Ovary (tissue), 9 donors: ENCODE results near the gene SEPTIN2. TPM values are rescaled to one million over a fixed set of nuclear protein-coding genes. Genes with fewer than 3 reads are reported as not detected.

Experiments used
- DNase-seq, 5 donors: peaks; one replicate each; pipeline ENCODE4 v3.0.0-alpha.2; 2019 to 2020
- H3K27ac ChIP-seq, 2 donors: fragments of 200-600 bp; one replicate each; pipeline versions ENCODE4 v1.5.1 to v1.8.0; 2019 to 2022
- H3K27me3 ChIP-seq: fragments of 200-600 bp; one replicate; pipeline ENCODE4 v1.8.0; 2022
- H3K36me3 ChIP-seq: fragments of 200-600 bp; sonication (generic); one replicate; pipeline ENCODE4 v1.5.1; 2019
- H3K4me1 ChIP-seq: one replicate; pipeline ENCODE4 v1.8.1; 2013; ENCODE audit warnings: mild to moderate bottlenecking, moderate library complexity; ENCODE audit not compliant: insufficient read depth
- H3K4me3 ChIP-seq: fragments of 200-600 bp; sonication (generic); one replicate; pipeline ENCODE4 v1.5.1; 2017
- H3K9me3 ChIP-seq, 2 donors: fragments of 200-600 bp in 1 of 2; sonication (generic) in 1 of 2; one replicate each; pipeline versions ENCODE4 v1.5.1 to v1.8.1; 2013 to 2019; ENCODE audit warnings: mild to moderate bottlenecking in 1 of 2, moderate library complexity in 1 of 2
- CTCF ChIP-seq, 3 donors: fragments of 450-650 bp in 2 of 3; fragments of 200-600 bp in 1 of 3; IDR thresholded peaks; one replicate each; pipeline versions ENCODE4 v1.5.1 to v1.8.0; 2016 to 2022; ENCODE audit warnings: antibody characterized with exemption in 3 of 3, mild to moderate bottlenecking in 1 of 3
- EP300 ChIP-seq: sonication (generic); formaldehyde crosslinking; IDR thresholded peaks from one replicate; pipeline ENCODE4 v1.6.1; 2017; ENCODE audit warnings: antibody characterized with exemption
- POLR2A ChIP-seq: fragments of 450-650 bp; IDR thresholded peaks from one replicate; pipeline ENCODE4 v1.6.1; 2017; ENCODE audit warnings: antibody characterized with exemption, mild to moderate bottlenecking, moderate library complexity
- WGBS, 3 donors: extraction: QIAGEN DNeasy Blood & Tissue Kit in 1 of 3; methylation state at CpG; one replicate each; pipeline versions ENCODE4 v1.1.5 to v1.1.7; 2013 to 2017; 5-methylcytosine and 5-hydroxymethylcytosine counted together
- intact Hi-C, 4 donors: fragments of 100-400 bp; cut with DNase I; formaldehyde crosslinking; loops; one replicate each; pipeline versions ENCODE4 v1.11.0 to v1.15.1; 2022 to 2023
- polyA plus RNA-seq, 2 donors: library from polyadenylated mRNA; stranded (reverse); fragments of 200-250 nt in 1 of 2; fragments of 350-450 nt in 1 of 2; fragmentation: Illumina TruSeq in 1 of 2; extraction: RNeasy Lipid Tissue Mini Kit (QIAGEN cat#74804) in 1 of 2; gene quantifications; one replicate each; pipeline ENCODE4 v1.2.3, GENCODE V29; 2013 to 2014
- total RNA-seq, 7 donors: library from RNA; depleted of rRNA in 2 of 7; stranded (reverse); fragments of >200 nt in 2 of 7; fragmentation: NEBNext Ultra II Directional in 3 of 7; extraction: Animal tissue kit (Norgen Biotek cat#: 25700) in 3 of 7; gene quantifications; one replicate each; pipeline versions ENCODE4 v1.1.0 to v1.2.4, GENCODE V29; 2016 to 2023
- donor health status: DM: no; HTN: no; CAD: no; lungs with moderate emphysema.
- donor health status: DM: no; HTN: no; CAD: no.
- donor health status: Bipolar disorder and iron deficiency.
- donor health status: DM: yes; HTN: yes; CAD: no.
- donor health status: DM: no; HTN: no; CAD: no.
- donor health status: DM: yes; HTN: yes; CAD: no.

Gene SEPTIN2
- total and polyA plus RNA-seq, 9 donors = 184 to 403 (median 328) TPM

- no peak for DNase-seq
- peaks cover 17% of the 10 kb centered on the region for H3K4me1 ChIP-seq
- no peak overlapping the region for H3K4me3 ChIP-seq
- H3K27me3 ChIP-seq = no peaks in the 10 kb centered on the region
- intact Hi-C loops = no loop called here
- H3K36me3 ChIP-seq = no peaks in the 10 kb centered on the region
- 77 to 81% (median 80%) methylated on average over 5 of the region's 5 CpGs for WGBS, 3 donors
- no peak overlapping the region for H3K27ac ChIP-seq
- TF ChIP-seq POLR2A = no peak
- no peak for TF ChIP-seq EP300
- no peak for TF ChIP-seq CTCF (IDR thresholded peaks at IDR 0.05)
- no peaks in the 10 kb centered on the region for H3K9me3 ChIP-seq
These were observed 11.6 kb upstream of the SEPTIN2 start for GRCh38 chr2:241304039-241304670.

DNA sequence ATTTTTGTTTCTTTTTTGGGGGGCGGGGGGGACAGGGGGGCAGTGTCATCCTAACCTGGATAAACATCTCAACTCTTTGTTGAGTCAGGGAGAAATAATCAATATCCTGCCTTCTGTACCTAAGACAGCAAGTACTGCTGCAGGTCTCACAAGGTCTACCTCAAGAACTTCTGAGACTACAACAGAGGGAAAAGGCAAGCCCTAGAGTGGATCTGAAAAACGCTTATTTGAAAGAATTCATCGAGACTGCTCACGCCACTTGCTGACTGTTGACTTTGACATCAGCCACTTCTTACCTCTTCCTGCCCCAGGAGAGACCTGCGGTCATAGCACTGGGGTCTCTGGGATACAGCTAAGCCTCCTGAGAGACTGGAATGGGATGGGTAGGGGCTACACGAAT, 8.7 kb upstream of the SEPTIN2 start:
- Histone ChIP-seq H3K27me3 (no peaks in the 10 kb centered on the region), H3K36me3 (no peaks in the 10 kb centered on the region), H3K9me3 (no peaks in the 10 kb centered on the region), H3K27ac (no peak overlapping the region), H3K4me3 (no peak overlapping the region), H3K4me1 (peaks cover 18% of the 10 kb centered on the region)
- WGBS, 3 donors = 76 to 88% (median 84%) methylated on average over 6 of the region's 6 CpGs
- TF ChIP-seq EP300 = no peak
- no peak for TF ChIP-seq CTCF (IDR thresholded peaks at IDR 0.05)
- TF ChIP-seq POLR2A = no peak
- DNase-seq = no peak
- intact Hi-C loops = no loop called here

- intact Hi-C loops = no loop called here
- no peak overlapping the region for H3K27ac ChIP-seq
- no peaks in the 10 kb centered on the region for H3K9me3 ChIP-seq
- no peak for TF ChIP-seq POLR2A
- no peak for TF ChIP-seq EP300
- no peak for TF ChIP-seq CTCF (IDR thresholded peaks at IDR 0.05)
- no peaks in the 10 kb centered on the region for H3K36me3 ChIP-seq
- H3K27me3 ChIP-seq = no peaks in the 10 kb centered on the region
- no peak for DNase-seq
- H3K4me3 ChIP-seq = no peak overlapping the region
- 54 to 69% (median 63%) methylated on average over 5 of the region's 5 CpGs for WGBS, 3 donors
- peaks cover 13% of the 10 kb centered on the region for H3K4me1 ChIP-seq
These were observed 7.5 kb upstream of the SEPTIN2 start for GRCh38 chr2:241308267-241308666.

GRCh38 chr2:241308832-241309500, 6.8 kb upstream of the SEPTIN2 start:
- Histone ChIP-seq H3K36me3 (no peaks in the 10 kb centered on the region), H3K4me1 (peaks cover 13% of the 10 kb centered on the region), H3K27me3 (no peaks in the 10 kb centered on the region), H3K9me3 (no peaks in the 10 kb centered on the region), H3K27ac (no peak overlapping the region), H3K4me3 (no peak overlapping the region)
- no peak for DNase-seq
- intact Hi-C loops = no loop called here
- 81 to 89% (median 89%) methylated on average over 18 of the region's 18 CpGs for WGBS, 3 donors
- no peak for TF ChIP-seq CTCF (IDR thresholded peaks at IDR 0.05)
- no peak for TF ChIP-seq POLR2A
- no peak for TF ChIP-seq EP300
